ENCODE measurements around the gene PISD. TPM values are rescaled to one million over a fixed set of nuclear protein-coding genes. Genes with fewer than 3 reads are reported as not detected.

The PISD gene
- total RNA-seq, 4 donors from 2014 or later, result 15.3 to 19.0 (median 18.5) TPM

DNA sequence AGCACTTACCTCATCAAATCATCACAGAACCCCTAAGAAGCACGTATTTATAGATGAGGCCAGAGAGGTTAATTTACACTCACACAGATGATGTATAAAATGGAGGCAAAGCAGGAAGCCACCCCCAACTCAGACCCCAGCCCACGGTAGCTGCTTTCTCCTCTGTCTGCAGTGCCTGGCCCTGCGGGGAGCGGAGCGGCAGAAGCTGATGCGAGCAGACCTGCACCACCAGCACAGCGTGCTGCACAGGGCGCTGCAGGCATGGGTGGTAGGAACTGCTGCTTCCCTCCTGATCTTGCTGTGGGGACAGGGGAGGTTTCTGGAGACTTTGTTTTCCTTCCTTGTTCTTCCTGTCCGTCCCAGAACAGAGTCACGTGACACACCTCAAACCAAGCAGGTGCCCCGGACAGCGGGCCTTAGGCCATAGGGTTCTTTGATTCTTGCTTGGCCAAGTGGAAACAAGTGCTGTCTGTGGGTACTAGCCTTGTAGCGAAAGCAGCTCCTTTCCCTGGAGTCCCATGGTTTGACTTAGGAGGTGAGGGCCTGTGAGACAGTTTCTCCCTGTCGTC, 57.8 kb downstream of the PISD start:
- Histone ChIP-seq H3K4me3 (no peak overlapping the region), H3K27me3 (no peaks in the 10 kb centered on the region), H3K9me3 (no peaks in the 10 kb centered on the region), H3K36me3 (no peaks in the 10 kb centered on the region), H3K27ac (no peak overlapping the region), H3K4me1 (no peaks in the 10 kb centered on the region)
- DNase-seq, result no peak
- in situ Hi-C loops (cut with MboI; ENCODE audit: low sequenced_read_pairs in 4 of 4) (no loop called here), intact Hi-C loops (cut with DNase I; ENCODE audit: low total_unique reads) (no loop called here)
- no peak for ATAC-seq
- no peak for TF ChIP-seq POLR2A (IDR thresholded peaks at IDR 0.05)
- TF ChIP-seq, protein P1, sequence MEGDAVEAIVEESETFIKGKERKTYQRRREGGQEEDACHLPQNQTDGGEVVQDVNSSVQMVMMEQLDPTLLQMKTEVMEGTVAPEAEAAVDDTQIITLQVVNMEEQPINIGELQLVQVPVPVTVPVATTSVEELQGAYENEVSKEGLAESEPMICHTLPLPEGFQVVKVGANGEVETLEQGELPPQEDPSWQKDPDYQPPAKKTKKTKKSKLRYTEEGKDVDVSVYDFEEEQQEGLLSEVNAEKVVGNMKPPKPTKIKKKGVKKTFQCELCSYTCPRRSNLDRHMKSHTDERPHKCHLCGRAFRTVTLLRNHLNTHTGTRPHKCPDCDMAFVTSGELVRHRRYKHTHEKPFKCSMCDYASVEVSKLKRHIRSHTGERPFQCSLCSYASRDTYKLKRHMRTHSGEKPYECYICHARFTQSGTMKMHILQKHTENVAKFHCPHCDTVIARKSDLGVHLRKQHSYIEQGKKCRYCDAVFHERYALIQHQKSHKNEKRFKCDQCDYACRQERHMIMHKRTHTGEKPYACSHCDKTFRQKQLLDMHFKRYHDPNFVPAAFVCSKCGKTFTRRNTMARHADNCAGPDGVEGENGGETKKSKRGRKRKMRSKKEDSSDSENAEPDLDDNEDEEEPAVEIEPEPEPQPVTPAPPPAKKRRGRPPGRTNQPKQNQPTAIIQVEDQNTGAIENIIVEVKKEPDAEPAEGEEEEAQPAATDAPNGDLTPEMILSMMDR (IDR thresholded peaks at IDR 0.05 in 4 of 5, conservative IDR thresholded peaks at IDR 0.05 in 1 of 5), result no peak

DNA sequence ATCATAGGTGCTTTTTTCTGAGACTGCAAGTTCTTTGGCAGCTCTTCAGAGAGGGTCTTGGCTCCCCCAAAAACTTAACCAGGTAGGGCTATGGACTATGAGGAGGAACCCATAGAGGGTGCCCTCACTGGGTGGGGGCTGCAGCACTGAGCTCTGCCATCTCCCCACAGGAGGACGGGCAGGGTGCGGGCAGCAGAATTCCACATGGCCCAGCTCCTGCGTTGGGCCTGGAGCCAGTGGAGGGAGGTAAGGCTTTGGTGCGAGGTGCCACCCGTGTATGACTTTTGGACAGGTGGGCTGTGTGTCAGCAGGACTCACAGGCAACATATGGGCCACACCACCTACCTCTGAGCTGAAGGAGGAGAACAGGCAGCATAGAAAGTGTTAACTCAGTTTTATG, 58.4 kb downstream of the PISD start:
- intact Hi-C loops (cut with DNase I; ENCODE audit: low total_unique reads), result no loop called here
- H3K27me3 ChIP-seq, result no peaks in the 10 kb centered on the region
- TF ChIP-seq, protein P1 (IDR thresholded peaks at IDR 0.05 in 4 of 5, conservative IDR thresholded peaks at IDR 0.05 in 1 of 5), result no peak
- no peak for TF ChIP-seq POLR2A (IDR thresholded peaks at IDR 0.05)
- H3K36me3 ChIP-seq, result no peaks in the 10 kb centered on the region
- H3K4me1 ChIP-seq, result no peaks in the 10 kb centered on the region
- DNase-seq, result no peak
- H3K27ac ChIP-seq, result no peak overlapping the region
- no peak for ATAC-seq
- in situ Hi-C loops (cut with MboI; ENCODE audit: low sequenced_read_pairs in 4 of 4), result no loop called here
- no peaks in the 10 kb centered on the region for H3K9me3 ChIP-seq
- H3K4me3 ChIP-seq, result no peak overlapping the region

DNA sequence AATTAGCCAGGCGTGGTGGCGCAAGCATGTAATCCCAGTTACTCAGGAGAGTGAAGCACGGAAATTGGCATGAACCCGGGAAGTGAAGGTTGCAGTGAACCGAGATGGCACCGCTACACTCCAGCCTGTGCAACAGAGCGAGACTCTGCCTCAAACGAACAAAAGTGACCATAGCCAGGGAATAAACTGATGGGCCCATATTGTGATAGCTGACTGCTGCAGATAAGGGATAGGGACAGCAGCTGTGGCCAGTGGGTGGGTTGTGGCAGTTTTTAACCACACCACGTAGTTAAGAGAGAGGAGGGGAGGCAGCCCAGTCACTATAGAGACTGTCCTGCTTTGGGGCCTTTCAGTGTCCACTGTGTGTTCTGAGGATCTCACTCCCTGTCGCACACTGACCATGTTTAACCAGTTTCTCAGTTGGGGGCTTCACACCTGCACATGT, 58.9 kb downstream of the PISD start:
- Histone ChIP-seq H3K27ac (no peak overlapping the region), H3K36me3 (no peaks in the 10 kb centered on the region), H3K9me3 (no peaks in the 10 kb centered on the region), H3K4me3 (no peak overlapping the region), H3K27me3 (no peaks in the 10 kb centered on the region), H3K4me1 (no peaks in the 10 kb centered on the region)
- in situ Hi-C loops (cut with MboI; ENCODE audit: low sequenced_read_pairs in 4 of 4) (no loop called here), intact Hi-C loops (cut with DNase I; ENCODE audit: low total_unique reads) (no loop called here)
- DNase-seq (no peak), ATAC-seq (no peak)
- no peak for TF ChIP-seq POLR2A (IDR thresholded peaks at IDR 0.05)
- TF ChIP-seq, protein P1 (IDR thresholded peaks at IDR 0.05 in 4 of 5, conservative IDR thresholded peaks at IDR 0.05 in 1 of 5), result no peak

DNA sequence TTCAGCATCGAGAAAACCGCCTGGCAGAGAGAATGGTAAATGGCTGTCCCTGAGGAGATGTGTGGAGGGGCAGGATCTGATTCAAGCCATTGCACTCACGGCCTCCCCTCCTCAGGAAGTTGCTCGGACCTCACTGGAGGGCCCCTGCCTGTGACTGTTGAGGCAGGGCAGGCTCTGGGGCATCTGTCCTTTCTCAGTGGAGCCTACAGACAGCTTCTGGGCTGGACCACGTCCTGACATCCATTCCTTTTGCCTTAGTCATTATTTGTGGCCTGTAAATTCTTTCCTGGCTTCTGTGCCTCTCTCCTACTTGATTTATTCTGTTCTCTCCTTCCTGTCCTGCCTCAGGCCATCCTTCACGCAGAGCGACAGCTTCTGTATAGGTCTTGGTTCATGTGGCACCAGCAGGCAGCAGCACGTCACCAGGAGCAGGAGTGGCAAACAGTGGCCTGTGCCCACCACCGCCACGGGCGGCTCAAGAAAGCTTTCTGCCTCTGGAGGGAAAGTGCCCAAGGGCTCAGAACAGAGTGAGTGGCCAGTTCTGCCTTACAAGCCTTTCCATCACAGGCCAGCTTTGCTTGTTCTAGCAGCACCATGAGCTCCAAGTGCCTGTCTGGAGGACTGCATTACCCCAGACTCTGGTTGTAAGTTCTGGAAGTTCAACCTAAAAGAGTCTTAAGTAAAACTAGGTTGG, 59.6 kb downstream of the PISD start:
- in situ Hi-C loops (cut with MboI; ENCODE audit: low sequenced_read_pairs in 4 of 4), result no loop called here
- Histone ChIP-seq H3K27ac (no peak overlapping the region), H3K27me3 (no peaks in the 10 kb centered on the region), H3K4me1 (no peaks in the 10 kb centered on the region), H3K36me3 (no peaks in the 10 kb centered on the region), H3K9me3 (no peaks in the 10 kb centered on the region), H3K4me3 (no peak overlapping the region)
- TF ChIP-seq, protein P1 (IDR thresholded peaks at IDR 0.05 in 4 of 5, conservative IDR thresholded peaks at IDR 0.05 in 1 of 5), result no peak
- TF ChIP-seq POLR2A (IDR thresholded peaks at IDR 0.05), result no peak
- no peak for DNase-seq
- no peak for ATAC-seq
- intact Hi-C loops (cut with DNase I; ENCODE audit: low total_unique reads), result no loop called here
